ENCODE data around the gene NKTR. TPM values are rescaled to one million over a fixed set of nuclear protein-coding genes. Genes with fewer than 3 reads are reported as not detected.
A peak's percentile ranks its signal among the peaks of the same experiment; 100 is the strongest.

NKTR gene
- total and polyA plus RNA-seq, 2 experiments from 2014 or later = 26.0 to 32.6 TPM

DNA sequence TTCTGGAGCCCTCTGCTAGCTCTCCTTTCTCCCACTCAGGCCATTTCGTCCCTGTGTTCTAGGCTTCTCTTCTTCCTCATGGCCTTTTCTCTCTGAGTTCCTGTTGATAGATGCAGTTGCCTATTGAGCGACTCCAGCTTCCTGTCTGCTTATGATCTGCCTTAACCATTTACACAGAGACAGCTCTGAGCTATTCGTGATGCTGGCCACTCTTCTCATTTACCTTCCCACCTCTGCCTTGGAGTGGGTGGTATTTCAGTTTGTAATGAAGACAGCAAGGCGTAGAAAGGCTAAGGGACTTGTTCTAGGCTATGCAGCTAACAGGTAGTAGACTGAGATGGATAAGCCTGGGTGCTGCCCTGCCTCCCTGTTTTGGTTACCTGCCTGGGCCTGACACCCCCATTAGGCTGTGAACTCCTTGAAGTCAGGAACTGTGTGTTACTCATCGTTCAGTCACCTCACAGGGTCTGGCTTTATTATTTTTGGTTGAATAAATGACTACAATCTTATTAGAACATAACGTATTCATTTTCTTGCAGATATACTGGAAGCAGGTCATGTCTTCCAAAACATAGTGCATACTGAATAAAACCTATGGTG, 40.4 kb downstream of the NKTR start:
- no peak overlapping the region for H3K4me3 ChIP-seq
- no peaks in the 10 kb centered on the region for H3K27me3 ChIP-seq (replicated peaks; ENCODE audit: insufficient read depth)
- H3K36me3 ChIP-seq (ENCODE audit: low read depth) = peaks cover 86% of the 10 kb centered on the region
- H3K79me2 ChIP-seq (ENCODE audit: insufficient read depth) = peaks cover 100% of the 10 kb centered on the region
- no peak overlapping the region for H3K27ac ChIP-seq
- no peaks in the 10 kb centered on the region for H3K9me2 ChIP-seq (ENCODE audit: insufficient read depth)
- H4K20me1 ChIP-seq (ENCODE audit: insufficient read depth) = no peaks in the 10 kb centered on the region
- peaks cover 42% of the 10 kb centered on the region for H3F3A ChIP-seq (ENCODE audit: insufficient read depth)
- no peaks in the 10 kb centered on the region for H3K4me1 ChIP-seq (ENCODE audit: insufficient read depth)
- no peaks in the 10 kb centered on the region for H3K9me3 ChIP-seq (ENCODE audit: low read depth)
- in situ Hi-C loops (cut with MboI) = no loop called here
- H3K4me2 ChIP-seq (ENCODE audit: unreplicated experiment) = no peak overlapping the region
- H3K9ac ChIP-seq = no peak overlapping the region
- WGBS, 2 experiments (ENCODE audit: low coverage in 1 of 2, low lambda C conversion rate in 2 of 2, missing lambda C conversion rate in 2 of 2) = 85 to 87% methylated on average over 6 of the region's 6 CpGs
- H2AFZ ChIP-seq = no peak overlapping the region
- DNase-seq = no peak
- no peak for TF ChIP-seq EZH2 (IDR thresholded peaks at IDR 0.05; ENCODE audit: insufficient read depth, poor library complexity, severe bottlenecking)
- TF ChIP-seq EZH2phosphoT487 (IDR thresholded peaks at IDR 0.05; ENCODE audit: insufficient read depth, low read depth) = no peak

DNA sequence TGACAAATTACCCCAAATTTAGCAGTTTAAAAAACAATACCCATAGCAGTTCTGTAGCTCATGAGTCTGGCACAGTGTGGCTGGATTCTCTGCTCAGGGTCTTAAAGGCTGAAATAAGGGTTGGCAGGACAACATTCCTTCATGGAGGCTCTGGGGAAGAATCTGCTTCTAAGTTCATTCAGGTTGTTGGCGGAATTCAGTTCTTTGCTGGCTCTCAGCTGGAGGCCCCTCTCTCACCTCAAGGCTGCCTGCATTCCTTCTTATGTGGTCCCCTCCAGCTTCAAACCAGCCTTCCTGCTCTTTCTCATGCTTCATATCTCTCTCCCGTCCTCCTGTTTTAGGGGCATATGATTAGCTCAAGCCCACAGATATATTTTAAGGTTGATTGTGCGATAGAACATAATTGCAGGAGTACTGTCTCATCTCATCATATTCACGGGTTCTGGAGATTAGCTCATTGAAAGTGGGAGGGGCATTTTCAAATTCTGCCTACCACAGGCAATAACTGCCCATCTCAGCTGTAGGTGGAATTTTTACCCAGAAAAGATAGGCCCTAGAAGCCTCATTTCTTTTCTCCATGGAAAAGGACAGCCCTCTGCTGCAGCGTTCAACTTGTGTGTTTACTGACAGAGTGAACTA, 47.5 kb downstream of the NKTR start:
- no peaks in the 10 kb centered on the region for H3K9me3 ChIP-seq (ENCODE audit: low read depth)
- no peak overlapping the region for H3K4me2 ChIP-seq (ENCODE audit: unreplicated experiment)
- no peaks in the 10 kb centered on the region for H3K27me3 ChIP-seq (replicated peaks; ENCODE audit: insufficient read depth)
- H3F3A ChIP-seq (ENCODE audit: insufficient read depth) = peaks cover 68% of the 10 kb centered on the region
- TF ChIP-seq EZH2phosphoT487 (IDR thresholded peaks at IDR 0.05; ENCODE audit: insufficient read depth, low read depth) (no peak), EZH2 (IDR thresholded peaks at IDR 0.05; ENCODE audit: insufficient read depth, poor library complexity, severe bottlenecking) (no peak)
- 50 to 51% methylated on average over 5 of the region's 5 CpGs for WGBS, 2 experiments (ENCODE audit: low coverage in 1 of 2, low lambda C conversion rate in 2 of 2, missing lambda C conversion rate in 2 of 2)
- H3K79me2 ChIP-seq (ENCODE audit: insufficient read depth) = peaks cover 82% of the 10 kb centered on the region
- H3K4me1 ChIP-seq (ENCODE audit: insufficient read depth) = peaks cover 44% of the 10 kb centered on the region
- H3K9me2 ChIP-seq (ENCODE audit: insufficient read depth) = no peaks in the 10 kb centered on the region
- no peak overlapping the region for H3K4me3 ChIP-seq
- no peak for DNase-seq
- peaks cover 39% of the 10 kb centered on the region for H3K36me3 ChIP-seq (ENCODE audit: low read depth)
- peak overlapping the region; percentile 16 for H3K27ac ChIP-seq
- H2AFZ ChIP-seq = no peak overlapping the region
- H3K9ac ChIP-seq = peak overlapping the region; percentile 17; the same call in 1 of the 2 replicates
- in situ Hi-C loops (cut with MboI) = no loop called here
- H4K20me1 ChIP-seq (ENCODE audit: insufficient read depth) = no peaks in the 10 kb centered on the region

DNA sequence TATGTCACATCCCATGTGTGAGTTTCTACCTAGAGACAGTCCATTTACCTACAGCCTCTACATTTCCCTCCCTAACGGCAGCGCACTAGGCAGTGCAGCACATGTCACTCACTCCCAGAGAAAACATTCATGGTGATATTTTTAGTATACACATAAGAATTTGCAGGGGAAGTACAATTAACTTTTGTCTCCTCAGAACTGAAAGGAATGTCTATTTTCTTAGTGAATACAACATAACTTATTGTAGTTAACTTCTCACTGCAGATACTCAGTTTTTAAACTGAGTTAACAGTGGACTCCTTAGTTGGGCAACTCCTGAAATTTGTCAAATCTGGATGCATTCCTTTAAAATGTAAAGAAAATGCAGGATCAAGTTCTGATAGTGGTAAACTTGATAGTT, 48.5 kb downstream of the NKTR start:
- Histone ChIP-seq H3K9me3 (ENCODE audit: low read depth) (no peaks in the 10 kb centered on the region), H3K4me1 (ENCODE audit: insufficient read depth) (peaks cover 46% of the 10 kb centered on the region), H3K4me2 (ENCODE audit: unreplicated experiment) (no peak overlapping the region), H3K27ac (no peak overlapping the region), H2AFZ (no peak overlapping the region), H3K9ac (peak overlapping the region; percentile 17; the same call in 1 of the 2 replicates), H3K4me3 (no peak overlapping the region), H4K20me1 (ENCODE audit: insufficient read depth) (no peaks in the 10 kb centered on the region), H3K9me2 (ENCODE audit: insufficient read depth) (no peaks in the 10 kb centered on the region), H3F3A (ENCODE audit: insufficient read depth) (peaks cover 57% of the 10 kb centered on the region), H3K79me2 (ENCODE audit: insufficient read depth) (peaks cover 82% of the 10 kb centered on the region), H3K36me3 (ENCODE audit: low read depth) (peaks cover 28% of the 10 kb centered on the region), H3K27me3 (replicated peaks; ENCODE audit: insufficient read depth) (no peaks in the 10 kb centered on the region)
- DNase-seq = no peak
- in situ Hi-C loops (cut with MboI) = no loop called here
- 70 to 71% methylated on average over 2 of the region's 2 CpGs for WGBS, 2 experiments (ENCODE audit: low coverage in 1 of 2, low lambda C conversion rate in 2 of 2, missing lambda C conversion rate in 2 of 2)
- no peak for TF ChIP-seq EZH2 (IDR thresholded peaks at IDR 0.05; ENCODE audit: insufficient read depth, poor library complexity, severe bottlenecking)
- TF ChIP-seq EZH2phosphoT487 (IDR thresholded peaks at IDR 0.05; ENCODE audit: insufficient read depth, low read depth) = no peak

DNA sequence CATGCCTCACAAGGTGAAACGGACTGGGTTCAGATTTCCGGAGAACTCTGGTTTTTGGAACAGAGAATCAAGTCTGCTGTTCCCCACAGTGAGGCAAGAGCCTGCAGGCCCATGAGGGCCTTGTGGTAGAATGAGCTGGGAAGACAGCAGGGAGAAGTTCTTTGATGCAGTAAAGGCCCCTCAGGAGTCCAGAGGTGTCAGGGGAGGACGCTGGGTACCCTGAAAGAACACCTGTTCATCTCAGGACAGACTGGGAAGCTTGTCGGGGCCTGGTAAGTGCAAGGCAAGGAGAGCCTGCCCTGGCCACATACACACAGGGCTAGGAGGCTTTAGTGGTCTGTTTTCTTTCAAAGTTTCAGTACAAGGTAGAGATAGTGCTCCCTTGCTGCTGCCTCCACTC, 49.3 kb downstream of the NKTR start:
- peaks cover 46% of the 10 kb centered on the region for H3K4me1 ChIP-seq (ENCODE audit: insufficient read depth)
- H3K27ac ChIP-seq = peak overlapping the region; percentile 92
- DNase-seq = no peak
- peaks cover 56% of the 10 kb centered on the region for H3F3A ChIP-seq (ENCODE audit: insufficient read depth)
- 53 to 68% methylated on average over 4 of the region's 4 CpGs for WGBS, 2 experiments (ENCODE audit: low coverage in 1 of 2, low lambda C conversion rate in 2 of 2, missing lambda C conversion rate in 2 of 2)
- no peaks in the 10 kb centered on the region for H4K20me1 ChIP-seq (ENCODE audit: insufficient read depth)
- TF ChIP-seq EZH2phosphoT487 (IDR thresholded peaks at IDR 0.05; ENCODE audit: insufficient read depth, low read depth) (no peak), EZH2 (IDR thresholded peaks at IDR 0.05; ENCODE audit: insufficient read depth, poor library complexity, severe bottlenecking) (no peak)
- no peak overlapping the region for H2AFZ ChIP-seq
- no peaks in the 10 kb centered on the region for H3K9me3 ChIP-seq (ENCODE audit: low read depth)
- peaks cover 79% of the 10 kb centered on the region for H3K79me2 ChIP-seq (ENCODE audit: insufficient read depth)
- H3K9ac ChIP-seq = no peak overlapping the region
- H3K4me2 ChIP-seq (ENCODE audit: unreplicated experiment) = no peak overlapping the region
- no peaks in the 10 kb centered on the region for H3K9me2 ChIP-seq (ENCODE audit: insufficient read depth)
- H3K27me3 ChIP-seq (replicated peaks; ENCODE audit: insufficient read depth) = no peaks in the 10 kb centered on the region
- H3K4me3 ChIP-seq = no peak overlapping the region
- peaks cover 25% of the 10 kb centered on the region for H3K36me3 ChIP-seq (ENCODE audit: low read depth)
- in situ Hi-C loops (cut with MboI) = no loop called here

Measured in GM23248 (cell line).